Stimulated activated CD8-positive, alpha-beta memory T cell treated with anti-CD3 and anti-CD28 coated beads, Interleukin-4, amount 100 ng/mL, for 4 hours (primary cell): ENCODE data around the gene SULT1C3.

Source experiments
- DNase-seq, 2 donors: peaks; one replicate each; pipeline ENCODE4 v3.0.0-alpha.2; 2020; ENCODE audit warnings: low read depth in 2 of 2, low spot score in 1 of 2

SULT1C3 gene

GRCh38 chr2:108239786-108240185 is at the start of gene SULT1C3:
TSS of gene SULT1C3 (plus strand) at chr2:108239968. CDS start at chr2:108247195, 7,227 bp downstream.
- no peak for DNase-seq

GRCh38 chr2:108193251-108193650 is 46.5 kb upstream of the SULT1C3 start:
- no peak for DNase-seq

GRCh38 chr2:108194409-108195132 is 45.2 kb upstream of the SULT1C3 start:
- no peak for DNase-seq

GRCh38 chr2:108195133-108195439 is 44.7 kb upstream of the SULT1C3 start:
- no peak for DNase-seq

GRCh38 chr2:108199726-108200125 is 40.0 kb upstream of the SULT1C3 start:
- no peak for DNase-seq

GRCh38 chr2:108200569-108200968 is 39.2 kb upstream of the SULT1C3 start:
- DNase-seq = no peak

GRCh38 chr2:108212671-108213070 is 27.1 kb upstream of the SULT1C3 start:
- no peak for DNase-seq

- no peak for DNase-seq
Measured at GRCh38 chr2:108215794-108216211, 24.0 kb upstream of the SULT1C3 start.

- no peak for DNase-seq
Measured at GRCh38 chr2:108217211-108217610, 22.6 kb upstream of the SULT1C3 start.

- DNase-seq = no peak
Measured at GRCh38 chr2:108219688-108220087, 20.1 kb upstream of the SULT1C3 start.

GRCh38 chr2:108220191-108220590 is 19.6 kb upstream of the SULT1C3 start:
- DNase-seq = no peak

- no peak for DNase-seq
Measured at GRCh38 chr2:108220942-108221541, 18.7 kb upstream of the SULT1C3 start.

- no peak for DNase-seq
Measured at GRCh38 chr2:108222261-108222660, 17.5 kb upstream of the SULT1C3 start.

GRCh38 chr2:108223573-108223972 is 16.2 kb upstream of the SULT1C3 start:
- DNase-seq = no peak

- DNase-seq = no peak
Measured at GRCh38 chr2:108224022-108224421, 15.7 kb upstream of the SULT1C3 start.

GRCh38 chr2:108226564-108226963 is 13.2 kb upstream of the SULT1C3 start:
- no peak for DNase-seq

- DNase-seq = no peak
Measured at GRCh38 chr2:108228006-108228405, 11.8 kb upstream of the SULT1C3 start.

- no peak for DNase-seq
Measured at GRCh38 chr2:108228537-108228936, 11.2 kb upstream of the SULT1C3 start.

- no peak for DNase-seq
Measured at GRCh38 chr2:108229875-108230274, 9.9 kb upstream of the SULT1C3 start.

- DNase-seq = no peak
Measured at GRCh38 chr2:108235577-108235976, 4.2 kb upstream of the SULT1C3 start.

GRCh38 chr2:108236676-108237335 is 3.0 kb upstream of the SULT1C3 start:
- DNase-seq = no peak

GRCh38 chr2:108240966-108241365 is 1.2 kb downstream of the SULT1C3 start:
- no peak for DNase-seq
